IPS-11a (cell line): ENCODE measurements around the gene BRINP3.

Experiments
- H3K4me3 ChIP-seq: one replicate; pipeline ENCODE4 v1.5.1; 2013; ENCODE audit warnings: low read depth, low read length, control low read depth

Gene BRINP3

DNA sequence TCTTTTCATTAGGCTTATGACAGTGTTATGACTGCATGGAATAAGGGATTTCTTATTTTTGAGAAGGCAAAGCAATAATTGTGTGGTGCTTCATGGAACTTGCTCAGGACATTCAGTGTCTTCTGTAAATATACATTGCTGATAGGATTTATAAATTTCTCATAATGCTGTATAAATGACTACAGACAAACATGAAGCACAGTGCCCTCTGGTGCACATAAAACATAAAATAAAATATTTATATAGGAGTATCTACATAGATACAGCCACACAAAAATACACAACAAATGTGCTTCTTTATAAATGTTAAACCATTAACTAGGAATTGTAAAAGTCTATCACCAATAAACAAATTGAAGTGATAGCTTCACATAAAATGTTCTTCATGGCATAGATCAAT, 24.1 kb downstream of the BRINP3 start:
- no peak overlapping the region for H3K4me3 ChIP-seq

GRCh38 chr1:190452272-190452848, 25.3 kb downstream of the BRINP3 start:
- H3K4me3 ChIP-seq, result no peak overlapping the region

GRCh38 chr1:190444464-190444863, 33.2 kb downstream of the BRINP3 start:
- H3K4me3 ChIP-seq, result no peak overlapping the region

GRCh38 chr1:190439447-190439846, 38.2 kb downstream of the BRINP3 start:
- H3K4me3 ChIP-seq, result no peak overlapping the region

GRCh38 chr1:190436615-190437014, 41.0 kb downstream of the BRINP3 start:
- no peak overlapping the region for H3K4me3 ChIP-seq

DNA sequence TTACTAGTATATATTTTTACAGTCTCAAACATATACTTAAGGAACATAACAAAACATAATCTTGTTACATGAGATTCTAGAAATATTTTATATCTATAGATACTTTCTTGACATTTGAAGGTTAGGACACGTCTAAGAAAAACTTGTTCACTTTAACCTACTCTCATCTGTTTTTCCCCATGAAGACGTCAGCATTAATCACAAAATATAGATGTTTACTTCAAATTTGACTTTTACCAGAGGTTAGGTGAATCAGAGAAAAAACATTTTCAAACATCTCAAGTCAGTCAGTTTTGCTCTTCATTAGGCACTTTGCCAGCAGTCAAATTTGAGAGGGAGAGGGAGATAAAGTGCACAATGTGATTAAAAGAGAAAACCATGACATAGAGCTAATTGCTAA, 47.7 kb downstream of the BRINP3 start:
- no peak overlapping the region for H3K4me3 ChIP-seq

DNA sequence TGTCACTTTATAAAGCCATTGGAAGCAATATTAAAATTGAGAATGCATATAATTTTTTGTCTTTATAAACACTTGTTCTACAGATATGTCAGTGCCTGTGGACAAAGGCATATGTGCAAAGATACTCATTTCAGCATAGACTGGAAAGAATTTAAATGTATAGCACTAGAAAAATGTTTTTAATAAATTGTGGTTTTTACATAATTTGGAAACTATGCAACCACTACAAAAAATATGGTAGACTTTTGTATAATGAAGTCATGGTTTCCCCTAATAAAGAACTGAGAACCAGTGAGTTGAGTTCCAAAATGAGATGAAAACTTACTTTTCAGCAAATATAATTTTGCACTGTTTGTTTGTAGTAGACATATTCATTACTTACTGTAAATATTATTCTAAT, 48.5 kb downstream of the BRINP3 start:
- H3K4me3 ChIP-seq, result no peak overlapping the region

GRCh38 chr1:190416239-190416638, 61.4 kb downstream of the BRINP3 start:
- H3K4me3 ChIP-seq, result no peak overlapping the region

GRCh38 chr1:190413142-190413541, 64.5 kb downstream of the BRINP3 start:
- no peak overlapping the region for H3K4me3 ChIP-seq

GRCh38 chr1:190403402-190403801, 74.3 kb downstream of the BRINP3 start:
- H3K4me3 ChIP-seq, result no peak overlapping the region

GRCh38 chr1:190399233-190399632, 78.4 kb downstream of the BRINP3 start:
- no peak overlapping the region for H3K4me3 ChIP-seq

- no peak overlapping the region for H3K4me3 ChIP-seq
Measured at GRCh38 chr1:190391582-190391981, 86.1 kb downstream of the BRINP3 start.

- no peak overlapping the region for H3K4me3 ChIP-seq
Measured at GRCh38 chr1:190377991-190378390, 99.7 kb downstream of the BRINP3 start.

GRCh38 chr1:190377294-190377693, 100.4 kb downstream of the BRINP3 start:
- no peak overlapping the region for H3K4me3 ChIP-seq

DNA sequence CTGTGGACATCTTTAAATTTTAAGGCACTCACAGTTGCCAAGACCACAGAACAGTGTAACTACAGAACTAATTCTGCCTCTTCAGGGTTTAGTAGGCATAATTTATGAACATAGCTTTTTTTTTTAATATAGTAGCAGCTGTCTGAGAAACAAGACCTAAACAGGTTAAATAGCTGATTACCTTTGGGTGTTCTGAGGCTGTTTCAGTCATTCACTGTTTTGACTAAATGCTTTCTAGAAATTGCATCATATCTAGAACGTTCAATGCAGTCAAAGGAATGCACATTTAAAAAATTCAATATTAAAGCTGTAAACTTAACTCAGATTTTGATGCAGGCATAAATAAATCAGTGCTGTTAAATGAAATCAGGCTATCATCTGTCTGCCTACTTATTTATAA, 101.6 kb downstream of the BRINP3 start:
- no peak overlapping the region for H3K4me3 ChIP-seq

DNA sequence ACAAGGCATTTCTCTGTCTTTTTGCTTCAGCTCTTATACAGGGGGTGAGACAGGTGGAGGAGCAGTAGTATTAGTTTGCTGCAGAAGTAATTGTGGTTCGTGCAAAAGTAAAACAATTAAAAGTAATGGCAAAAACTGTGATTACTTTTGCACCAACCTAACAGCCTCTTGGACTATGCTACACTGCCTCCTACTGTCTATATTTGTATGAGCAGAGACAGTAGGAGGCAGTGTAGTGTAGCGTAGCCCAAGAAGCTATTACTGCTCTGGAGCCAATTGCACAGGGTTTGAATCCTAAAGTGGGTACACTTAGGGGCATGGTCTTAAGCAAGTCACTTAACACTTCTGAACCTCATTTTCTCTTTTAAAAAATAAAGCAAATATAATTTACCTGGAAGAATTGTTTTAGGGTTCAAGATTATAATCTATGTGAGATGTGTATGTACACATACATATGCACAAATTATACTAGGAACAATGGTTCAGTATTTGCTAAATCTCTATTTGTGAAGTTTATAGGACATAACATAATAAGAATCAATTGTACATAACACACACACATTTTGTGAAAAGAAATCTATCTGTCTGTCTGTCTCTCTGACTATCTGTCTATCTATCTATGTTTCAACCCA, 103.8 kb downstream of the BRINP3 start:
- H3K4me3 ChIP-seq, result no peak overlapping the region

GRCh38 chr1:190367200-190367599, 110.5 kb downstream of the BRINP3 start:
- no peak overlapping the region for H3K4me3 ChIP-seq

DNA sequence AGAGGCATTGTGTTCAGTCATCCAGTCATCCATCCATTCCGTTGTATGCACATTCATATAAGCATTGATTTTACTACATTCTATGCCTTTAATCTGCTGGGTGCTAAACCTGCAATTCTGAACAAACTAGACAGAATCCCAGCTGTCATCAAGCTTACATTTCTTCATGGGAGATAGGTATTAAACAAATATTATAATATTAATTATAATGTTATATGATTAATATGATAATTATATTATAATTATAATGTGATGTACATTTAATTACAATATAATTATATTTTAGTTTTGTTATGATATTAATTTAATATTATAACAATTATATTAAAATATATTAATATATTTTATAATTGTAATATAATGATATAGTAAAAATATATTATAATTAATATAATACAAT, 112.4 kb downstream of the BRINP3 start:
- no peak overlapping the region for H3K4me3 ChIP-seq

DNA sequence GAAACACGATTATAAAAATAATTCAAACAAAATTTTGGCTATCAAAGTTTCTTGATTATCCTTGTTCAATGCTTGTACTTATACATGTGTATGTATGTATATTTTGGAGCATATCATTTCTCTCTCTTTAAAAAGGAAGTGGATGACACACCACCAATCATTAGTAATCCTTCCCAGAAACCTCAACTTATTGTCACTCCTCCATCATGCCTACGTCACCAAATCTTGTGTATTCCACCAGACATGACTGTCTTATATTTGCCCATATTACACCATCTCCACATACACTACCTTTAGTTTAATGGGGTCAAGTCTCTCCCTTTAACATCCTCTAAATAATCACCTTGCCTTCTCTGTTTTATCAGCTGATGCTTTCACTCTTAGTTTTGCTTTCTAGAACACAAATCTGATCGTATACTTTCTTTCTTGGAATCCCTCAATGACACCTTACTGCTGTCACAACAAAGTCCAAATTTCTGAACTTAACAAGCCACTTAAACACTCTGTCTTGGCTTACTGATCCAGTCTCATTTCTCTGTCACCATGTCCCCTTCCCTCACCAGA, 124.0 kb downstream of the BRINP3 start:
- H3K4me3 ChIP-seq, result no peak overlapping the region

DNA sequence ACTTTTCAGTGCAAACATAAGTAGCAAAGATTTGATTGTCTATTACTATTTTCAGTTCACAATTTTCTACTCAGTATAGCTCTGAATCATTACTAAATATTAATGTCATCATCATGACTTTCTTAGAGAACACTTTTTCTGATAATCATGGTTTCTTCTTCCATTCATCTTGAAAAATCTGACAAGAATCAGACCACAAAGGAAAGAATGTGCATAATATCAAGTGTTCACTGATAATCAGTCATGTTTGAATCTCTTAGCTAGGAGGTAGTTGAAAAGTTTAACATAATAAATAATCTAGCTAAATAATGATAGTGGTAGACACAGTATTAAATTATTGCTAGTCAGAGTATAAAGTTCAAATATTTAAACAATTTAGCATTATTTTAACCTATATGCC, 133.2 kb downstream of the BRINP3 start:
- H3K4me3 ChIP-seq, result no peak overlapping the region

DNA sequence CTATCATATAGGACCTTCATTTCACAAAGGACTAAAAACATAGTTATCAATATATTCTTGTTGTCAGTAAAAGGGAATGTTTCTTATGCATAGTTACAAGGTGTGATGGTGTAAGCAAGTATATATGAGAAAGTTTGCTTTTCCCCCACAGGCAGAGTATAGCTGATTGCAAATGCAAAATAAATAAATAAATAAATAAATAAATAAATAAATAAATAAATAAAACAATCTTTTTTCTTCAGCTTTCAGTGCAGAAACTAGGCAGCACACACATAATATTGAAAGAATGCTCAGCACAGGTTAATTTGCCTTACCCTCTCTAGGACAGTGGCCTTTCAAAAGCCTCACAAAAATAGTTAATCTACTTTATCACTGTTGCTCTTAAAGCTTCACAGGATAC, 138.8 kb downstream of the BRINP3 start:
- H3K4me3 ChIP-seq, result no peak overlapping the region

DNA sequence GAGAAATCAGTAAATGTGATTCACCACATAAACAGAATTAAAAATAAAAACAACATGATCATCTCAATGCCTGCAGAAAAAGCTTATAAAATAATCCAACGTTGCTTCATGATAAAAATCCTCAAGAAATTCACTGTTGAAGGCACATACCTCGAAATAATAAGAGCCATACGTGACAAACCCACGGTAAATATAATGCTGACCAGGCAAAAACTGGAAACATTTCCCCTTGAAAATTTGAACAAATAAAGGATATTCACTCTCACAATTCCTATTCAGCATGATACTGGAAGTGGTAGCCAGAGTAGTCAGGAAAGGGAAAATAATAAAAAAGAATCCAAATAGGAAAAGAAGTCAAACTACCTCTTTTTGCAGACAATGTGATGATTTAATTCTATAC, 148.8 kb downstream of the BRINP3 start:
- H3K4me3 ChIP-seq, result no peak overlapping the region

GRCh38 chr1:190328361-190328760, 149.3 kb downstream of the BRINP3 start:
- no peak overlapping the region for H3K4me3 ChIP-seq
